ENCODE measurements around the gene MMD. TPM values are rescaled to one million over a fixed set of nuclear protein-coding genes. Genes with fewer than 3 reads are reported as not detected.

Gene MMD
- total RNA-seq, 2 donors from 2014 or later = 11.6 to 13.9 TPM

Other genes starting within 250 kb of the MMD start
- 1 to 10 TPM in 1 of 2 donors, under 1 TPM in 1; 0.70 to 3.9 TPM for gene HLF, start 156.9 kb downstream of the MMD start, total RNA-seq
- gene SMIM36, start 89.6 kb upstream of the MMD start, total RNA-seq = not detected

All from left colon (tissue), 2 donors.